MCF 10A (cell line): ENCODE results near the gene ZNF282. TPM values are rescaled to one million over a fixed set of nuclear protein-coding genes. Genes with fewer than 3 reads are reported as not detected.
A peak's percentile ranks its signal among the peaks of the same experiment; 100 is the strongest.

Experiments
- BruUV-seq: library from RNA; stranded (reverse); fragments of 400-500 nt; replicated peaks from 2 replicates; lab custom pipeline; 2021; lab: Mats Ljungman, UMichigan
- CTCF ChIA-PET: fragments of 300-600 bp; sonication (Branson Sonifier 250); formaldehyde crosslinking; extraction: SDS; loops from one replicate; lab custom pipeline; 2021; ENCODE audit warnings: antibody characterized with exemption, inconsistent platforms; lab: Yijun Ruan, JAX
- POLR2A ChIA-PET: fragments of 300-600, 350-650 bp; sonication (Branson Sonifier 250); formaldehyde crosslinking; extraction: SDS; loops from one replicate; lab custom pipeline; 2020; ENCODE audit warnings: antibody characterized with exemption, inconsistent platforms; lab: Yijun Ruan, JAX
- DNase-seq: peaks from one replicate; pipeline ENCODE4 v3.0.0-alpha.2; 2018; ENCODE audit not compliant: unreplicated experiment
- H3K27ac Mint-ChIP-seq: one replicate; pipeline ENCODE4 v1.8.0; 2022; ENCODE audit warnings: mild to moderate bottlenecking, low read depth, mixed read lengths; ENCODE audit not compliant: unreplicated experiment
- H3K27me3 Mint-ChIP-seq: one replicate; pipeline ENCODE4 v1.8.0; 2022; ENCODE audit warnings: mixed read lengths; ENCODE audit not compliant: insufficient read depth, unreplicated experiment
- H3K36me3 Mint-ChIP-seq: one replicate; pipeline ENCODE4 v1.8.0; 2022; ENCODE audit warnings: mild to moderate bottlenecking, moderate library complexity, mixed read lengths; ENCODE audit not compliant: insufficient read depth, unreplicated experiment
- H3K4me1 Mint-ChIP-seq: one replicate; pipeline ENCODE4 v1.8.0; 2022; ENCODE audit warnings: mixed read lengths; ENCODE audit not compliant: insufficient read depth, unreplicated experiment
- H3K4me3 Mint-ChIP-seq: one replicate; pipeline ENCODE4 v1.8.0; 2022; ENCODE audit warnings: mild to moderate bottlenecking, moderate library complexity, mixed read lengths; ENCODE audit not compliant: unreplicated experiment
- H3K9me3 Mint-ChIP-seq: one replicate; pipeline ENCODE4 v1.8.0; 2022; ENCODE audit warnings: mixed read lengths; ENCODE audit not compliant: unreplicated experiment
- intact Hi-C: fragments of 100-400 bp; cut with micrococcal nuclease; formaldehyde crosslinking; loops from 2 replicates; pipeline ENCODE4 v1.14.1; 2022
- total RNA-seq: library from RNA; stranded (reverse); gene quantifications from 2 replicates; pipeline ENCODE4 v1.2.3, GENCODE V29; 2022
- TF ChIP-seq, protein P1 (sequence below): fragments of 200-600 bp; IDR thresholded peaks from one replicate; pipeline ENCODE4 v1.8.0; 2022; ENCODE audit warnings: antibody characterized with exemption, mild to moderate bottlenecking; ENCODE audit not compliant: unreplicated experiment

Gene ZNF282
- total RNA-seq, 1 experiment from 2014 or later: 43.9 TPM

GRCh38 chr7:149214020-149214720, 18.8 kb downstream of the ZNF282 start:
- Mint-ChIP-seq H3K27me3 (no peaks in the 10 kb centered on the region), H3K4me3 (no peak overlapping the region), H3K4me1 (peaks cover 13% of the 10 kb centered on the region), H3K9me3 (no peaks in the 10 kb centered on the region), H3K36me3 (peaks cover 96% of the 10 kb centered on the region), H3K27ac (no peak overlapping the region)
- TF ChIP-seq, protein P1, sequence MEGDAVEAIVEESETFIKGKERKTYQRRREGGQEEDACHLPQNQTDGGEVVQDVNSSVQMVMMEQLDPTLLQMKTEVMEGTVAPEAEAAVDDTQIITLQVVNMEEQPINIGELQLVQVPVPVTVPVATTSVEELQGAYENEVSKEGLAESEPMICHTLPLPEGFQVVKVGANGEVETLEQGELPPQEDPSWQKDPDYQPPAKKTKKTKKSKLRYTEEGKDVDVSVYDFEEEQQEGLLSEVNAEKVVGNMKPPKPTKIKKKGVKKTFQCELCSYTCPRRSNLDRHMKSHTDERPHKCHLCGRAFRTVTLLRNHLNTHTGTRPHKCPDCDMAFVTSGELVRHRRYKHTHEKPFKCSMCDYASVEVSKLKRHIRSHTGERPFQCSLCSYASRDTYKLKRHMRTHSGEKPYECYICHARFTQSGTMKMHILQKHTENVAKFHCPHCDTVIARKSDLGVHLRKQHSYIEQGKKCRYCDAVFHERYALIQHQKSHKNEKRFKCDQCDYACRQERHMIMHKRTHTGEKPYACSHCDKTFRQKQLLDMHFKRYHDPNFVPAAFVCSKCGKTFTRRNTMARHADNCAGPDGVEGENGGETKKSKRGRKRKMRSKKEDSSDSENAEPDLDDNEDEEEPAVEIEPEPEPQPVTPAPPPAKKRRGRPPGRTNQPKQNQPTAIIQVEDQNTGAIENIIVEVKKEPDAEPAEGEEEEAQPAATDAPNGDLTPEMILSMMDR: no peak
- no TSS peak for BruUV-seq
- intact Hi-C loops: no loop called here
- CTCF ChIA-PET: interaction anchor here (0.6 to 2.2 kb wide), 6 partner anchors 9 to 540 kb away, joined by 3 to 8 read pairs (median 4); partner anchors contain the start of gene ZNF282
- POLR2A ChIA-PET: interaction anchor here (1.6 kb wide), 1 partner anchor 18 kb away, joined by 4 read pairs; the partner anchor contains the start of gene ZNF282
- no peak for DNase-seq

GRCh38 chr7:149216402-149216801, 21.1 kb downstream of the ZNF282 start:
- peaks cover 85% of the 10 kb centered on the region for H3K36me3 Mint-ChIP-seq

GRCh38 chr7:149217570-149217969, 22.2 kb downstream of the ZNF282 start:
- no TSS peak for BruUV-seq
- no peak overlapping the region for H3K4me3 Mint-ChIP-seq
- H3K27ac Mint-ChIP-seq: no peak overlapping the region
- POLR2A ChIA-PET: no interaction called here
- intact Hi-C loops: no loop called here
- DNase-seq: no peak
- CTCF ChIA-PET: interaction anchor here (2.1 kb wide), 1 partner anchor 22 kb away, joined by 8 read pairs; the partner anchor contains the start of gene ZNF282
- no peaks in the 10 kb centered on the region for H3K9me3 Mint-ChIP-seq
- H3K27me3 Mint-ChIP-seq: no peaks in the 10 kb centered on the region
- H3K36me3 Mint-ChIP-seq: peaks cover 80% of the 10 kb centered on the region
- TF ChIP-seq, protein P1: no peak
- peaks cover 18% of the 10 kb centered on the region for H3K4me1 Mint-ChIP-seq

More at GRCh38 chr7:149216402-149216801, 21.1 kb downstream of the ZNF282 start:
- intact Hi-C loops: no loop called here
- H3K9me3 Mint-ChIP-seq: no peaks in the 10 kb centered on the region
- CTCF ChIA-PET: no interaction called here
- H3K4me1 Mint-ChIP-seq: peaks cover 18% of the 10 kb centered on the region
- no peak overlapping the region for H3K27ac Mint-ChIP-seq
- POLR2A ChIA-PET: no interaction called here
- H3K4me3 Mint-ChIP-seq: no peak overlapping the region
- H3K27me3 Mint-ChIP-seq: no peaks in the 10 kb centered on the region
- BruUV-seq: no TSS peak
- TF ChIP-seq, protein P1: no peak
- no peak for DNase-seq

DNA sequence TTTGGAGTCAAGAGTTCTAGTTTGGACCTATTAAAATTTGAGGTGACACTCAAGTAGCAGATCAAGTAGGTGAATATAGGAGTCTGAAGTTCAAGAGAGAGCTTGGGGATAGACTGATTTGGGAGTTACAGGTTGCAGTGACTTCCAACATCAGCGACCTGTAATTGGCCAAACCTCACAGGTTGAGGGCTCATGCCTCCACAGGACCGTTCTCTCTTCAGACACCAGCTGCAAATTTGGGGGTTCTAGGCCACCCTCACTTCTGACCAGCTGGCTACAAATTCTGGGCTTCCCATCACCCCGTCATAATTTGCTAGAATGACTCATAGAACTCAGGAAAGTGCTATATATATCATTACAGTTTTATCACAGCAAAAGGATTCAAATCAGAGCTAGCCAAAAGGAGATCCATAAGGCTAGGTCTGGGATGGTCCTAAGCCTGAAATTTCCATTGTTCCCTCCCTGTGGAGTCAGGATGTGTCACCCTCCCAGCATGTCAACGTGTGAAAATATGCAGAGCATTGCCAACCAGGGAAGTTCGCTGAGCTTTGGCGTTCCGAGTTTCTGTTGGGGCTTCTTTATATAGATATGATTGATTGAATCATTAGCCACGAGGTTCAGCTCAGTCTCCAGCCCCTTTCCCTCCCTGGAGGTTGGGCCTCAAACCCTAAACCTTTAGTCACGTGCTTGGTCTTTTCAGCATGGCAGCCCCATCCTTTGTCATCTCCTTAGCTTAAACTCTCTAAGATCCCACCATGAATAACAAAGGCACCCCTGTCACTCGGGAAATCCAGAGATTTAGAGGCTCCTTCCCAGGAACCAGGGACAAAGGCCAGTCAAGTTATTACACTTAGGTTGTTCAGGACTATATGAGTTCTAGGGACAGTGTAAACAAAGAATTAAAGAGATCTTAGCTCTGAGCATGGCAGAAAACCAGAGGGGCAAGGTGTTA, 23.4 kb downstream of the ZNF282 start:
- H3K4me3 Mint-ChIP-seq: no peak overlapping the region
- H3K27me3 Mint-ChIP-seq: no peaks in the 10 kb centered on the region
- DNase-seq: no peak
- peak overlapping the region; percentile 46 for H3K27ac Mint-ChIP-seq
- intact Hi-C loops: no loop called here
- POLR2A ChIA-PET: interaction anchor here (0.7 to 1.6 kb wide), 5 partner anchors 10 to 93 kb away, joined by 4 read pairs; partner anchors contain the start of genes ZNF398 and ZNF783
- H3K36me3 Mint-ChIP-seq: peaks cover 79% of the 10 kb centered on the region
- no TSS peak for BruUV-seq
- H3K4me1 Mint-ChIP-seq: peaks cover 18% of the 10 kb centered on the region
- TF ChIP-seq, protein P1: no peak
- CTCF ChIA-PET: interaction anchor here (0.7 to 2.1 kb wide), 4 partner anchors 9 to 23 kb away, joined by 3 to 8 read pairs (median 4); partner anchors contain the start of gene ZNF282
- H3K9me3 Mint-ChIP-seq: no peaks in the 10 kb centered on the region
